ENCODE data around the gene TBX1.

- TF ChIP-seq CTCF (IDR thresholded peaks at IDR 0.05; ENCODE audit: insufficient read depth, low read length) (no peak), GABPA (IDR thresholded peaks at IDR 0.05; ENCODE audit: low read depth) (no peak), POLR2AphosphoS5 (IDR thresholded peaks at IDR 0.05; ENCODE audit: low read depth) (no peak)
These were observed 45.2 kb downstream of the TBX1 start for GRCh38 chr22:19805821-19806212.

Measured in HL-60 (cell line).